HG02970 (cell line): Measurements from ENCODE around the gene TBC1D22B.

Experiments used
- ATAC-seq: cut with Tn5 transposase; IDR thresholded peaks from one replicate; pipeline ENCODE4 v1.9.1; 2021; ENCODE audit warnings: mild to moderate bottlenecking, moderate library complexity, moderate number of reproducible peaks; ENCODE audit not compliant: unreplicated experiment, low FRiP score

The TBC1D22B gene

GRCh38 chr6:37257634-37258404 lies at the start of gene TBC1D22B, which contains the start of gene TMEM217:
Gene TBC1D22B (plus strand): TSS chr6:37257772. CDS start chr6:37257918, 146 bp downstream.
Gene TMEM217 (minus strand): TSS chr6:37258144. CDS start chr6:37219030, 39,114 bp downstream.
- peak; percentile 95 for ATAC-seq

- ATAC-seq, result no peak
These were observed 49.6 kb upstream of the TBC1D22B start for GRCh38 chr6:37207903-37208456.

GRCh38 chr6:37208793-37209192 lies 48.8 kb upstream of the TBC1D22B start:
- ATAC-seq, result no peak

- no peak for ATAC-seq
These were observed 47.9 kb upstream of the TBC1D22B start for GRCh38 chr6:37209461-37210205.

- ATAC-seq, result no peak
These were observed 47.1 kb upstream of the TBC1D22B start for GRCh38 chr6:37210313-37210968.

GRCh38 chr6:37212268-37212667 lies 45.3 kb upstream of the TBC1D22B start:
- ATAC-seq, result no peak

- ATAC-seq, result no peak
These were observed 39.5 kb upstream of the TBC1D22B start for GRCh38 chr6:37218061-37218460.

- no peak for ATAC-seq
These were observed 39.1 kb upstream of the TBC1D22B start for GRCh38 chr6:37218511-37218910.

- no peak for ATAC-seq
These were observed 35.9 kb upstream of the TBC1D22B start for GRCh38 chr6:37221585-37222124.

- peak; percentile 64 for ATAC-seq
These were observed 35.2 kb upstream of the TBC1D22B start for GRCh38 chr6:37222125-37222967.

- no peak for ATAC-seq
These were observed 34.6 kb upstream of the TBC1D22B start for GRCh38 chr6:37222992-37223391.

- ATAC-seq, result no peak
These were observed 32.0 kb upstream of the TBC1D22B start for GRCh38 chr6:37225350-37226169.

GRCh38 chr6:37230104-37230503 lies 27.5 kb upstream of the TBC1D22B start:
- ATAC-seq, result no peak

GRCh38 chr6:37232430-37233017 lies 25.0 kb upstream of the TBC1D22B start:
- ATAC-seq, result no peak

GRCh38 chr6:37233541-37233940 lies 24.0 kb upstream of the TBC1D22B start:
- ATAC-seq, result no peak

- no peak for ATAC-seq
These were observed 20.7 kb upstream of the TBC1D22B start for GRCh38 chr6:37236921-37237320.

- ATAC-seq, result no peak
These were observed 19.8 kb upstream of the TBC1D22B start for GRCh38 chr6:37237789-37238188.

GRCh38 chr6:37238381-37238780 lies 19.2 kb upstream of the TBC1D22B start:
- no peak for ATAC-seq
